NB4 (cell line): ENCODE measurements around the gene TIFAB.

ENCODE experiments used
- TF ChIP-seq, protein P1 (sequence below): IDR thresholded peaks from one replicate; pipeline ENCODE4 v1.5.1; 2012; ENCODE audit warnings: low read depth, low read length
- TF ChIP-seq, protein P2 (sequence below): IDR thresholded peaks from 2 replicates; pipeline ENCODE4 v1.6.1; 2011; ENCODE audit warnings: low read depth, low read length

DNA sequence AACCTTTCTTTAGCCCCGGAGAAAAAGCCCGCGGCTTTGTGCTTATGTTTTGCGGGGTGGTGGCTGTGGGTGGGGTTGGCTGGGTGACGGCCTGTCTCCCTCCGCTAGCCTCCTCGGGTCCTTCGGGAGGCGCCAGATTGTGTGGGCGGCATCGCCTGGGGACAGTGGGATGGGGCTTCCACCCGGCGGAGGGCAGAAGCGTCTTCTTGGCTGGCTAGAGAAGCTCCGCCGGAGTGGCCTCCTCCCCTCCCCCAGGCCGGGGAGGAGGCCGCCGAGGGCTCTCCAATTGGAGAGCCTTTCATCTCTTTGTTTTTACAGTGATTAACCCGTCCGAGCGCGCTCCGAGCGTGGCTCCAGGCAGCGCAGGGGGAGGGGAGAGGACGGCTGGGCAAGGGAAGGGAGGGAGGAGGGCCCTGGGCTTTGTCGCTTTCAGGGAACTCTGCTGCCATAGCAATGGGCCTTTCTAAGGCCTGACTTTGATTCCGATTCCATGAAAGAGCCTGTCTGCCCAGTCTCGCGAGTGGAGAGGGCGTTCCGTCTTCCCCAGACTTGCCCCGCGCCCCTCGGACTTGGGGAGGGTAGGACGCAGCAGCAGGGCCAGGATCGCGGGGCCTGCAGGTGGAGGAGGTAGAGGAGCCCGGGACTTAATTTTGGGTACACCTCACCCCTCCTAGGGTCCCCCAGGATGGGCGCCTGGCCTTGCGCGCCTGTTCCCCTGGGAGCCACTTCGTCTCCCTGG, 36.7 kb upstream of the TIFAB start:
- TF ChIP-seq, protein P1, sequence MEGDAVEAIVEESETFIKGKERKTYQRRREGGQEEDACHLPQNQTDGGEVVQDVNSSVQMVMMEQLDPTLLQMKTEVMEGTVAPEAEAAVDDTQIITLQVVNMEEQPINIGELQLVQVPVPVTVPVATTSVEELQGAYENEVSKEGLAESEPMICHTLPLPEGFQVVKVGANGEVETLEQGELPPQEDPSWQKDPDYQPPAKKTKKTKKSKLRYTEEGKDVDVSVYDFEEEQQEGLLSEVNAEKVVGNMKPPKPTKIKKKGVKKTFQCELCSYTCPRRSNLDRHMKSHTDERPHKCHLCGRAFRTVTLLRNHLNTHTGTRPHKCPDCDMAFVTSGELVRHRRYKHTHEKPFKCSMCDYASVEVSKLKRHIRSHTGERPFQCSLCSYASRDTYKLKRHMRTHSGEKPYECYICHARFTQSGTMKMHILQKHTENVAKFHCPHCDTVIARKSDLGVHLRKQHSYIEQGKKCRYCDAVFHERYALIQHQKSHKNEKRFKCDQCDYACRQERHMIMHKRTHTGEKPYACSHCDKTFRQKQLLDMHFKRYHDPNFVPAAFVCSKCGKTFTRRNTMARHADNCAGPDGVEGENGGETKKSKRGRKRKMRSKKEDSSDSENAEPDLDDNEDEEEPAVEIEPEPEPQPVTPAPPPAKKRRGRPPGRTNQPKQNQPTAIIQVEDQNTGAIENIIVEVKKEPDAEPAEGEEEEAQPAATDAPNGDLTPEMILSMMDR, result no peak
- TF ChIP-seq, protein P2, sequence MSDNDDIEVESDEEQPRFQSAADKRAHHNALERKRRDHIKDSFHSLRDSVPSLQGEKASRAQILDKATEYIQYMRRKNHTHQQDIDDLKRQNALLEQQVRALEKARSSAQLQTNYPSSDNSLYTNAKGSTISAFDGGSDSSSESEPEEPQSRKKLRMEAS, result no peak
